Activated CD8-positive, alpha-beta memory T cell treated with anti-CD3 and anti-CD28 coated beads, Interleukin-2, amount 50 U/mL, for 1 hour (primary cell): Measurements from ENCODE around the gene ABHD12B.
"Not testable (repeated sequence)": the region's sequence is repeated elsewhere in the genome, so short reads cannot be mapped to it uniquely, and the experiment has no call there.

Experiments
- DNase-seq: peaks from one replicate; pipeline ENCODE4 v3.0.0-alpha.2; 2020; ENCODE audit errors: extremely low read depth

The ABHD12B gene

DNA sequence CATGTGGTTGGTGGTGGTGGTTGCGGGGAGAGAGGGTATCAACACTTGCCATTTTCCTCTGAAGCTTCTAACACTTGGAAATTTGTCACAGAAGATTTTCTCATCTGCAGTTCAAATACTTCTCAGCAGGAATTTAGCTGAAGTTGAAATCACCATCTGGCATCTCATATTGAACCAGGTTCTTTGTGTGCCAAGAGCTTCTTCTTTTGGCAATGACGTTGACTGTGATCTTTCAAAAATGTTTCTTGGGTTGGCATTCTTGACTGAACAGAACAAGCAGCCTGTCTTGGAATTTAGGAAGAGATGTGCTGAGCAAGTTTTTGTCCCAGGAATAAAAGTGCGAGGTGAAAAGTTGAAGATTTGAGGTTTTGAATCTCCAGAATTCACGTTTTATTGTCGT, 32.2 kb upstream of the ABHD12B start:
- DNase-seq, result no peak

DNA sequence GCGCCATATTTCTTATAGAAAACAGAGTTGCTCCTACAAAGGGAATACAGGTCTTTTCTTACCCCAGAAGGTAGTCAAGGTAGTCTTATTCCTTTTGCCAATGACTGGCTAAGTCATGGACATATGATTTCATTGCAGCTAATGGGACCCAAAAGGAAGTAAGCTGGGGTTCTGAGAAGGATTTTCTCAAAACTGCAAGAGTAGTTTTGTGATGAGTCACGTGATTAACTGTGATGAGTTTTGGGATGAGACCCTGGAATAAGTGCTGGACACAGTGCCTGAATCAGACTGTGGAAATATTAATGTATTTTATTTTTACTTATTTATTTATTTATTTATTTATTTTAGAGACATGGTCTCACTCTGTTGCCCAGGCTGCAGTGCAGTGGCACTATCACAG, 27.5 kb upstream of the ABHD12B start:
- DNase-seq, result no peak

DNA sequence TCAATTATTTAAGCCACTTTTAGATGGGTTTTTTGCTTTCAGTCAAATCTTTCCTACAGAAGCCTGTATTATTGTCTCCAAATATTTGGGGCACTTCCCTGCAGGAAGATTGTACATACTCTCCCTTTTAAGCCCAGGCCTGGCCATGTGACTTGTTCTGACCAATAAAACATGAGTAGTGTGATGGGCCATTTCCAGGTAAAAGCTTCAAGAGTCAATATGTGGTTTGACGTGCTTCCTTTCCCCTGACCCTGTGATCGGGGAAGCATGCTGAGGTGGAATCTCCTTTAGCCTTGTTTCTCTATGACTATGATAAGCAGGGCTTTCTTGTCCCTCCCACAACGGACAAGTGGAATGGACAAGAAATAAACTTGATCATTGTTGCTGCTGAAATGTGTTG, 26.7 kb upstream of the ABHD12B start:
- no peak for DNase-seq

DNA sequence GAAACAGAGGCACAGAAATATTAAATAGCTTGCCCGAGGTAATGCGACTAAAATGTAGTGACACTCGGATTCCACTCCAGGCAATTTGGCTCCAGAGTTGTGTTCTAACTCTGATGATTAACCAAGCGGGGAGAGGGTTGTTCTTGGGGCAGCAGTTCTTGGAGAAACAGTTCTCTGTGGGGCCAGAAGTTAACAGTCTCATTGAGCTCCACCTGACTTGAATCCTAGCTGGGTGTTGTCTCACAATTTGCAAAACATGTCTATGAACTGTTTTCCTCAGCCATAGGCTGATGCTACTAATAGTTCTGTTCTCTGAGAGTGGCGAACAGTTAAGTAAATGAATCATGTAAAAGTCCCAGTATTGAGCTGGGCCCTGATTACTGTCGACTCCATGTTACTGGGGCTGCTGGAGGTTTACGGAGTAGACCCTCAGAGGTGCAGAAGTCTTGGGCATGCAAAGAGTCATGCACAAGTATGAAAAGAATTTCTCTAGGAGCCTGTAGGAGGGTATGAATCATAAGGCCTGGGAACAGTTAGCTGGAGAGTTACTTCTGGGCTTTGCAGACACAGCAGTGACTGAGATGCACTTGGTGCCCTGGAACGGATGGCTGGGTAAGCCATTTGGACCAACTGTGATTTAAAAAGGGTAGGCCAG, 25.5 kb upstream of the ABHD12B start:
- no peak for DNase-seq

DNA sequence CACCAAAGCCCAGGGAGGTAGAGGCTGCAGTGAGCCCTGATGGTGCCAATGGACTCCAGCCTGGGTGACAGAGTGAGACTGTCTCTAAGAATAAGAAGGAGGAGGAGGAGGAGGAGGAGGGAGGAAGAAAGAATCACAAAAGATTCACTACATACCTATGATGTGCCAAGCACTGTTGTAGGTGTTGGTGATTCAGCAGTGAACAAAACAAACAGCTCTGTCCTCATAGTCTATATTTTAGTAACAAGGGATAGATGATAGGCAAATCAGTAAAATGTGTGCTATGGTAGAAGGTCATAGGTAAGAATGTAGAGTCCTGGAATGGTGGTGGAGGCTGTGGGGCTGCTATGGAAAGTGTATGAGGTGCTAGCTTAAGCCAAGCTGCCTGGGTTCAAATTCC, 18.0 kb upstream of the ABHD12B start:
- no peak for DNase-seq

DNA sequence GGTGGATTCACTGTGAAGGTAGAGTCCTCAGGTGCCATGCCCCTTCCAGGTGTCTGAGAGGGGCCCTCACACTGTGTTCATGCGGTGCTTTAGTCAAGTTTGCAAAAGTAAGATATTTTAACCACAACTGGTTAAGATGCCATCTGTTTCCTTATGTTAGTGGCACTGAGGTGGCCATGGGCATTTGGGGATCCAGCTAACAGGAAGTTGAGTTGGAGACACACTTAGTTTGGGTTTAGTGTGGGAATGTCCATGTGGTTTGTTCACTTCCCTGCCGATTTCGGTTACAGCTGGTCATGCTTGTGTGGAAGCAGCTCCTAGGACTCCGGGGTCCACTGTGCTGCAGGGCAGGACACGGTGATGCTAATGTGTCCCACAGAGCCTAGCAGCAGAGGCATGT, 17.3 kb upstream of the ABHD12B start:
- no peak for DNase-seq

DNA sequence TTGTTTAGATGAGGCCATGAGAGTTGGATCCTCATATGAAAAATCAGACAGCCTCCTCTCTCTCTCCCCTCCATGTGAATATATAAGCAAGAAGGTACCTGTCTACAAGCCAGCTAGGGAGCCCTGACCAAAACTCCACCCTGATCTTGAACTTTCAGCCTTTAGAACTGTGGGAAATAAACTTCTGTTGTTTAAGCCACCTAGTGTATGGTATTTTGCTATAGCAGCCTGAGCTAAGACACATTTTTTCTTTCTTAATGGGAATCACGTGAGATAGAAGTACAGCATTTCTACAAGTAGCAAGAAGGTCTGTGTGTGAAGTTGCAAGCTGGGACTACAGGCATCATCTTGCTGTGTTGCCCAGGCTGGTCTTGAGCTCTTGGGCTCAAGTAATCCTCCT, 16.3 kb upstream of the ABHD12B start:
- no peak for DNase-seq

DNA sequence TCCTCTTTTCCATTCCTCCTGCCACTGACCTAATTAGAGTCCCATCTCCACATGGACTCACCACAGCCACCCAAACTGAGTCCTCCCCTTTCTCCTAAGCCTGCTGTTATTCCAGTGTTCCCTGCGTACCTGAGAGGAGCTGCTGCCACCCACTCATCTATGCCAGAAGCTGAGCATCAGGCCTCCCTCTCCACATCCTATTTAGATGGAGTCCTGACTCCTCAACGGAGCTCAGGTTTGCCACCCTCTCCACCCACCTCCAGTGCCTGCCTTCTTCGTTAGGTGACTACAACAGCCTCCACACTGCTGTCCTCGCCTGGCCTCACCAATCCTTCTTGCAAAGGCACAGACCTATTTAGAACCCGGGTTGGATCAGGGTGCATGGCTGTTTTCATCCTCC, 15.2 kb upstream of the ABHD12B start:
- DNase-seq, result no peak

DNA sequence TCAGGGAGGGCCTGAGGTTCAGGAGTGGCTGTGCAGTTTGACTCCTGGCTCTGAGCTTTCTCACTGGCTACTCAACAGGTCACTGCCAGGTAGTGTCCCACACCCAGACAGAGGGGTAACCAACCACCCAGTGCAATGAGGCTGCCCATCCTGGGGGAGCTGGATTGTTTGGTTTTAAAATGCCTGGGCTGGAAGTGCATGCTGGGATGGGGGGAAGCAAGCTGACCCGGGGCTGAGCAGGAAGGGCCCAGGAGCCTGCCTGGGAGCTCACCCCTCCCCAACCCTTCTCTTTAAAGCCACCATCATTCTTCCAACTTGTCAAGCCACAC, 12.6 kb upstream of the ABHD12B start:
- no peak for DNase-seq

DNA sequence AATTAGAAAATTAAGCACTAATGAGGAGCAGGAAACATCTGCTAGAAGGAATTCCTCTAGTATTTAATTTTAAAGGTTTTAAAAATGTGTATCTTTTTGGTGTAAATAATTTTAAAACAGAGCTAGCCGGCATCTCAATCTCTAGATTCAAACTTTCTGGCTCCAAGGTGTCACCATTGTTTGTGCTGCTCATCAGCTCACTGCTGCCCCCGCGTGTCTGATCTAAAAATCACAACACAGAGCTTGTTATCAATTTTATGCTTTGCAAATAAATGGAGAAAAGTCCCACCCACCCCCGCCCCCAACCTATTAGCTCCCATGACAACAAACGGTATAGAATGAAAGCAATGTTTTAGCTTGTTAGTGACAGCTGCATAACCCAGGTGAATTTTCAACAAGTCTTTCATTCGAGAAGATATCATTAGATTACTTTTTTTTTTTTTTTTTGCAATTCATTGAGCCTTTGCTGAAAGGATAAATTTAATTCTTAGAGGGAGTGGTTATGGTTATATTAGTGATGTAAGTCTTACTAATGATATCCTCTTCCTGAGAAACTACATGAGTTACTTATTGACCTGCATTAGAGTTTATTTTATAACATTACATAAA, 11.3 kb upstream of the ABHD12B start:
- DNase-seq, result peak; percentile 67

DNA sequence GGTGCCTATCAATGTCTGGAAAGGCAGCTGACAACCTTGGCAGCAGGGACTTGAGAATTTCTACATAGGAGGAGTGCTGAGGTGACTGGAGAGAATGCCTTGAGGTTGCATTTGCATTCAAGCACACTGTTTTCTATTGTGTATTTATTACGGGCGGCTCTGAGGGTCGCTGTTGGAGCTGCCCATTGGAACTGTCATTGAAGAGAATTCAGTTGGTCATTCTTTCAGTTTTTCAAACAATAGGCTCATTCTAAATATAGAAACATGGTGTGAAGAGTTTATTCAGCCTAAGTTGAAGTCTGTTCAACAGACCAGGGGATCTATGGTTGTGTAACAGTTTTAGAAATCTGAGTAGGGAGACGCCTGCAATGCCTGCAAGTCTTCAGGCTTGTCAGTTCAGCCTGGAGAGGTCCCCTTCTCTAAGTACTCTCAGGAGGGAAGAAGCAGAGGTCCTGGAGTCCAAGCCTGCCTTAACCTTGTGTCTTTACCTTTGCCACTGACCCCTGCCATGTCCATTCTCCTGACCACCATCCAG, 9.8 kb upstream of the ABHD12B start:
- DNase-seq, result no peak

DNA sequence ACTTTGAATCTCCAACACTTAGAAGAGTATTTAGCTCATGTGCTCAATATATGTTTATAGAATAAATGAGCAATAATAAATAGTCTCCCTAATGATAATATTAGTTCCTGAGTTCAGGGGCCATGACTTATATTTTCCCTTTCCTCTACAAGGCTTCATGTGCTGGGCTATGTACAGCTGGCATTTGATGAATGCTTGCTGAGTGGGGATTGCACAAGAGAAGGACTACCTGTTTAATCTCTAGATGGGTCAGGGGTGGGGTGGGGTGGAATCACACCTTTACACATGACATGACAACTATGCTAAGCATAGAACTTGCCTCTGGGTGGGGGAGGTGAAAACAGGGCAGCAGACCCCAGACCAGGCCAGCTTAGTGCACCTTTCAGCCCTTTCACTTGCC, 7.6 kb upstream of the ABHD12B start:
- no peak for DNase-seq

DNA sequence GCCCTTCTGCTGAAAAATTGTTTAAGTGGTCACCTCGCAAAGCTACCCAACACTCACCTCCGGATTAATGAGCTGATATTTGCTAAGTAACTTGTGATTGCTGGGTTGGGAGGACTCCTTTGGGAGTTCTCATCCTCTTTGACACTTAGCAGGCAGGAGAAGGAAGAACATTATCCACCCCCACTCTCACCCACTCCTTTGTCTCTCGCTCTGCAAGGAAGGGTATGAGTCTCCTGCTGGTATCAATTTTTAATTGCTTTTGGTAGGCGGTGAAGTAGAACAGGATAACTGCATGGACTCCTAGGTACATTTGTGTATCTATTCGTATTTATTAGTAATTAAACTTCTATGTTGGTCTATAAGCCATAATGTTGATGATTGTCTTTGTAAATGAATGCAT, 6.9 kb upstream of the ABHD12B start:
- no peak for DNase-seq

DNA sequence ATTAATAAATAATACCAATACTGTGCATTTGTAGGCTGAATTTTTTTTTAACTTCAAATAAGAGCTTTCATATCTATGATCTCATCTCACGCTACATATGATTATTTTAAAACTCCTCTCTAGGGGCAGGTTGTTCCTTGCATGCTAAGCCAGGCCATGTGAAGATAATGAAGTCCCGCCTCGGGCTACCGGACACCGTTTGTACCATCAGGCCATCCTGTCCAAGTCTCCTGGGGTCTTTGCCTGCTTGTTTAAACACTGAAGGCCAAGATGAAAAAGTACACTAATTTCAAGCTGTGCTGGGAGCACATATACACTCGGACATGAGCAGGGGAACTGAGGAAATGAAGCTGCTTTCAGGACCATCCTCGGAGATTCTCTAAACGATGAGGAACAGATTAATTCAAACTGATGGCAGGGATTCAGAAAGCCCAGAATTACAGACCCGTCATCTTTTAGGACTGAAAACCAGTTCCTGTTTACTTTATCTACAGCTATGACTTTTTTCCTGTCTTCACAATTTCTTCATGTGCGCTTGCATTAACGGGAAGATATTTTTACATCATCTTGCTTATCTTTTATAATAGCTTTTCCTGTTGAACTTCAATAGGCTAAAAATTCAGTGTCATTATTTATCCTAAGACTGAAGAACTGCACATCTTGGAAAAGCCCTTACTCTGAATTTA, 6.3 kb upstream of the ABHD12B start:
- no peak for DNase-seq

DNA sequence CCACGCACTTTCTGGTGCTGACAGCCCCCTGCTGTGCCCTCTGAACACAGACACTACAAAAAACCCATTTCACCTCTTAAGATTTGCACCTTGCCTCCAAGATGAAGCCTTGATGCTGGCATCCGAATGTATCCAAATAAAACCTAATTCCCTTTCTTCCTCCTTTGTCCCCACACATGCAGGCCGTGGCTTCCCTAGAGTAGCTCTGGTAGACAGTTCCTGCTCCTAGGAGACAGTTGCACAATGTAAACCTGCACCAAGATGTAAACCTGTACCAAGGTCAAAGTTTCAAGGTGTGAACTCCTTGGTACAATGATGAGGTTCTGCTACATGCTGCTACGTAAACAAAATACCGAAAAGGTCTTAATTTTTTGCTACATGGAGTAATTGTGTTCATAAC, 625 bp upstream of the ABHD12B start:
- no peak for DNase-seq

DNA sequence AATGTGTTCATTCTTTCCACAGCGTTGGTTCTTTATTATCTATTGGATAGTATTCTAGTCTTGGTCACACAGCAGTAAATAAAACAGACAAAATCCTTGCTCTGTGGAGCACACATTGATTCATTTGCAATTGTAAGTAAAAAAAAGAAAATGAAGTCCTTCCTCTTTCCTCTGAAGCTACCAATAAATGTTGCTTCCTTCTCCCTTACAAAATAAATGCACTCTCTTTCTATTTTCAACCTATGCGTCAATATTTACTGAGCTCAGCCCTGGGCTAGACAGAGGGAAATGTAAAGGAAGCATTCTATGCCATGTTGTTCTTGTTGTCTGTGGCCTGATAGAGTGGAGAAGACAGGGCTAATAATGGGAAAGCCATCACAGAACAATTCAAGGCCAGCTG, 2.9 kb downstream of the ABHD12B start:
- no peak for DNase-seq

DNA sequence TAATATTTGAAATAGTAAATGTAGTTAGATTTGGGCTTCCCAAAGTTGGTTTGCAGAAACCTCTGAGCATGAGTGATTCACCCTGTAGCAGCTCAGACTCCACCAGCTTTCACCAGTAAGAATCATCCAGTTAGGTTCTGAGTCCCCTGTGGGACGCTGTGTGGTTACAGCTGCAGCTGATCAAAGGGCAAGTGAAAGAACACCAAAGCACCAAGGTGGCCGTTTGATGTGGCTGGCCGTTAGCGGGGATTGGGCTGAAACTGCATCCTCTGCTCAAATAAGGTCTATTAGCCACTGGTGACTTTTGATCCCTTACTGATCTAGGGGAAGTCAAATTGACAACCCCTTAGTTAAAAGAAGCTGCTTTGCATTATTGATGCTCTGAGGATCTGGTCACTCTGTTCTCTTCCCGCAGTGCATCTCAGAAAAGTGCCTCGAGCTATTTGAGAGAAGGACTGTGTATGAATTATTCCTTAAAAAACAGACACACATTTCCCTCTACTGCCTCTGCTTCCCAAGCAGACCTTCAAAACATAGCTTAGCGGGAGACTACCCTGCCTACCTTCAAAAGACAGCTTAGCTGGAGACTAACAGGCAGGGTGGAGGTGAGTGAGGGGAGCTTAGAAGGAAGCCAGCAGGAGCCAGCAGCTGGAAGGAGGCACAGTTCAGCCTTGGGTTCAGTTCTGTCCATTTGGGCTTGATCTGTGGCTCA, 3.7 kb downstream of the ABHD12B start:
- peak; percentile 12 for DNase-seq

DNA sequence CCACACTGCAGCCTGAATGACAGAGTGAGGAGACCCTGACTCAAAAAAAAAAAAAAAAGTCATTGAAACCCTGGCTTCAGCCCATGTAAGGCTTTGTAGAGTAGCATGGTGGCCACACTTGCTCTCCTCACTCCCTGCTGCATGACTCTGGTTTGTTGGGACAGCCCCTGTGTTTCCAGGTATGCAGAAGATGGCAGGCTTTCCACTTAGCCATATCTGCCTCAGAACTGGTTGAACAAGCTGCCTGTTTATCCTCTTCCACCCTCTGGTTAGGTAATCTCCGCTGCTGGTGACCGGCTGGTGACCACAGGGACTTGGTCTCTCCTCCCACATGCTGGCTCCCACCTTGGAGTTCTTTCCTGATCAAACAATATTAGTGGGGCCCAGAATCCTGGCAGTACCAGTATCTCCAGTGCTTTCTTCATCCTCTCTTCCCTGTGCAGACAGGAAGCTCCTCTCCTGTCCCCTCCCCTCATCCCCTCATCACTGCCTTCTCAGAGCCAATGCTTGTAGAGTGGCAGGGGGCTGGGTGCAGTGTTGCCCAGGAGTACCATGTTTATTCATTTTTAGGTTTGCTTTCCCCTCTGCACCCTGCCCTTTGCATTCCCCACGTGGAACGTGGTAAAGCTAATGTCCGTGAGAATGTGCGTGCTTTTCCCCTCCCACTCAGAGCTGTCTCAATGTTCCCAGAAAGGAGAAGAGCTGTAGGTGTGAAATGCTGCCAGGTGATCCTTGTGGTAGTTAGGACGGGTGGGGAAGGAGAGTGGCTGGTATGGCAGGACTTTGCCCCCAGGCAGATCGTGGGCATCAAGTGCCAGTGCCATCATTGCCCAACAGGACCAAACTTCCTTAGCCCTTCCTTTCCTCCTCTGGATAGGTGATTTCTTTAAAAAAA, 11.3 kb downstream of the ABHD12B start:
- no peak for DNase-seq

DNA sequence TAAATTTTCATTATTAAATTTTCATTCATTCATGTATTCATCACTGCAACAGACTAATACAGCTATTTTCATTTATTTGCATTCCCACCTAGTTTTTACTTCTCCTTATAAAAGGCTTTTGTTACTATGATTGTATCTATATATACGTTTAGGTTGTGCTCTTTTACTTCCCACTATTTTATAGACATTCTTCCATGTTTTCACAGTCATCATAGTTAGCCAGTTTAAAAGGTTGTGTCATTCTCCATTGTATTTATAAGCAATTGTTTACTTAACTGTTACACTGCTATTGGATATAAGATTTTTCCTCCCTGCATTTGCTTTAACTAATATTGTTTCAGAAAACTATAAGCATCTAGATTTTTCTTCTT, 12.0 kb downstream of the ABHD12B start:
- no peak for DNase-seq

DNA sequence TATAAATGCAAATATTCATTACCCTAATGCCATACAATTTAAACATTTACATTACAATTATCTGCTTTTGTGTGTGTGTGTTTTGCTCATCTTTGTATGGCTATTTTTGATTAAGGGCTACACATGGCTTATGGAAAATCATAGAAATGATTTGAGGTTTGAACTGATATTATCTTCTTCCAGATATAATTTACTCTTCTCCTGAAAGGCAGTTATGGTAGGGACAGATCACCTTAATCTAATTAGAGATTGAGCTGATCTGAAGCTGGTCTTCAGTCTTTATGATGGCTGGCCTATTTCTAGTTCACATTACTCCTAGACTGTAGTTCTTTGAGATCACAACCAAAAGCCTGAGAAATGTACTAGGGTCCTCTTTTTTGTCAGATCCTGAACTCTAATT, 15.6 kb downstream of the ABHD12B start:
- no peak for DNase-seq

DNA sequence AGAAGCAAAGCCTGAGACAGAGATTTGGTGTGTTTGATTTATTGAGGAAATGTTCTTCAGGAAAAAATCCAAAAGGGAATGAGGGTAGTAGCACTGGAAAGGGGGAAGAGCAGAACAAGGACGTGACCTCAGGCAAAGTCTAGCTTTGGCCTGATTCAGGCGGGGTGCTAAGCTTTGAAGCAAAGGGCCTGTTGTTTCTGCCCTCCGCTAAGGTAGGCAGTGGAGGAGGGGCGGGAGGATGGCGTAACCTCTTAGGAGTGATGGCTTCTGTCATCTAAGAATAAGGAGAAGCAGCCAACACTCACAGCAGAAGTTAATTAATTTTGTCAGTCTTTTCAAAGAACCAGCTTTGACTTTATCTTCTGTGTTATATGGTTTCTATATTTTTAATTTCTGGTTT, 20.4 kb downstream of the ABHD12B start:
- DNase-seq, result no peak

DNA sequence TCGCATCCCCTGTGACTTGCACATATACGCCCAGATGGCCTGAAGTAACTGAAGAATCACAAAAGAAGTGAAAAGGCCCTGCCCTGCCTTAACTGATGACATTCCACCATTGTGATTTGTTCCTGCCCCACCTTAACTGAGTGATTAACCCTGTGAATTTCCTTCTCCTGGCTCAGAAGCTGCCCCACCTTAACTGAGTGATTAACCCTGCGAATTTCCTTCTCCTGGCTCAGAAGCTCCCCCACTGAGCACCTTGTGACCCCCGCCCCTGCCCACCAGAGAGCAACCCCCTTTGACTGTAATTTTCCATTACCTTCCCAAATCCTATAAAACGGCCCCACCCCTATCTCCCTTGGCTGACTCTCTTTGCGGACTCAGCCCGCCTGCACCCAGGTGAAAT, 24.6 kb downstream of the ABHD12B start:
- not testable (repeated sequence) for DNase-seq
